ENCODE data around the gene BCAS3. TPM values are rescaled to one million over a fixed set of nuclear protein-coding genes. Genes with fewer than 3 reads are reported as not detected.

Gene BCAS3
- total RNA-seq, 1 donor from 2014 or later: 35.7 TPM

- Mint-ChIP-seq H3K4me1 (ENCODE audit: unreplicated experiment) (no peaks in the 10 kb centered on the region), H3K27me3 (ENCODE audit: unreplicated experiment) (no peaks in the 10 kb centered on the region), H3K9me3 (ENCODE audit: unreplicated experiment) (no peaks in the 10 kb centered on the region), H3K27ac (ENCODE audit: unreplicated experiment) (no peak overlapping the region), H3K4me3 (ENCODE audit: unreplicated experiment) (no peak overlapping the region), H3K36me3 (ENCODE audit: unreplicated experiment) (peaks cover 18% of the 10 kb centered on the region)
- no peak for TF ChIP-seq CTCF (IDR thresholded peaks at IDR 0.05)
- no peak for DNase-seq (ENCODE audit: extremely low spot score, unreplicated experiment)
Observed at GRCh38 chr17:60712675-60713074, 35.0 kb downstream of the BCAS3 start.

GRCh38 chr17:60713608-60714007 lies 36.0 kb downstream of the BCAS3 start:
- no peaks in the 10 kb centered on the region for H3K4me1 Mint-ChIP-seq (ENCODE audit: unreplicated experiment)
- H3K27me3 Mint-ChIP-seq (ENCODE audit: unreplicated experiment): no peaks in the 10 kb centered on the region
- no peak overlapping the region for H3K4me3 Mint-ChIP-seq (ENCODE audit: unreplicated experiment)
- DNase-seq (ENCODE audit: extremely low spot score, unreplicated experiment): no peak
- no peak for TF ChIP-seq CTCF (IDR thresholded peaks at IDR 0.05)
- no peaks in the 10 kb centered on the region for H3K9me3 Mint-ChIP-seq (ENCODE audit: unreplicated experiment)
- H3K27ac Mint-ChIP-seq (ENCODE audit: unreplicated experiment): no peak overlapping the region
- peaks cover 16% of the 10 kb centered on the region for H3K36me3 Mint-ChIP-seq (ENCODE audit: unreplicated experiment)

GRCh38 chr17:60716766-60717165 lies 39.1 kb downstream of the BCAS3 start:
- Mint-ChIP-seq H3K27me3 (ENCODE audit: unreplicated experiment) (no peaks in the 10 kb centered on the region), H3K27ac (ENCODE audit: unreplicated experiment) (no peak overlapping the region), H3K36me3 (ENCODE audit: unreplicated experiment) (peaks cover 5% of the 10 kb centered on the region), H3K4me3 (ENCODE audit: unreplicated experiment) (no peak overlapping the region), H3K4me1 (ENCODE audit: unreplicated experiment) (peaks cover 6% of the 10 kb centered on the region), H3K9me3 (ENCODE audit: unreplicated experiment) (no peaks in the 10 kb centered on the region)
- no peak for TF ChIP-seq CTCF (IDR thresholded peaks at IDR 0.05)
- no peak for DNase-seq (ENCODE audit: extremely low spot score, unreplicated experiment)

- Mint-ChIP-seq H3K27ac (ENCODE audit: unreplicated experiment) (no peak overlapping the region), H3K27me3 (ENCODE audit: unreplicated experiment) (no peaks in the 10 kb centered on the region), H3K36me3 (ENCODE audit: unreplicated experiment) (peaks cover 4% of the 10 kb centered on the region), H3K4me3 (ENCODE audit: unreplicated experiment) (no peak overlapping the region), H3K4me1 (ENCODE audit: unreplicated experiment) (peaks cover 6% of the 10 kb centered on the region), H3K9me3 (ENCODE audit: unreplicated experiment) (no peaks in the 10 kb centered on the region)
- no peak for TF ChIP-seq CTCF (IDR thresholded peaks at IDR 0.05)
- no peak for DNase-seq (ENCODE audit: extremely low spot score, unreplicated experiment)
Observed at GRCh38 chr17:60717814-60718213, 40.2 kb downstream of the BCAS3 start.

GRCh38 chr17:60720763-60721531 lies 43.3 kb downstream of the BCAS3 start:
- Mint-ChIP-seq H3K4me1 (ENCODE audit: unreplicated experiment) (peaks cover 6% of the 10 kb centered on the region), H3K27me3 (ENCODE audit: unreplicated experiment) (no peaks in the 10 kb centered on the region), H3K9me3 (ENCODE audit: unreplicated experiment) (no peaks in the 10 kb centered on the region), H3K27ac (ENCODE audit: unreplicated experiment) (peak overlapping the region; percentile 0), H3K4me3 (ENCODE audit: unreplicated experiment) (no peak overlapping the region), H3K36me3 (ENCODE audit: unreplicated experiment) (peaks cover 3% of the 10 kb centered on the region)
- peak; percentile 92 for TF ChIP-seq CTCF (IDR thresholded peaks at IDR 0.05)
- no peak for DNase-seq (ENCODE audit: extremely low spot score, unreplicated experiment)
